A673 (cell line): ENCODE measurements around the gene PSMB11. TPM values are rescaled to one million over a fixed set of nuclear protein-coding genes. Genes with fewer than 3 reads are reported as not detected.

ENCODE experiments used
- BruUV-seq: library from RNA; stranded (reverse); fragments of 400-500 nt; replicated peaks from 2 replicates; lab custom pipeline; 2021; lab: Mats Ljungman, UMichigan
- CTCF ChIA-PET: fragments of 300-600 bp; sonication (Branson Sonifier 250); formaldehyde crosslinking; loops from one replicate; lab custom pipeline; 2022; ENCODE audit warnings: antibody characterized with exemption; lab: Charles Lee
- POLR2A ChIA-PET: fragments of 300-600 bp; sonication (Branson Sonifier 250); formaldehyde crosslinking; loops from one replicate; lab custom pipeline; 2022; ENCODE audit warnings: antibody characterized with exemption; ENCODE audit not compliant: low non-redundant PET; lab: Charles Lee
- DNase-seq: peaks from one replicate; pipeline ENCODE4 v3.0.0-alpha.2; 2015; ENCODE audit warnings: low spot score
- H3K27ac ChIP-seq: fragments of 200-600 bp; sonication (generic); 2 replicates; pipeline ENCODE4 v1.5.1; 2016; ENCODE audit warnings: mixed run types, low read depth, mild to moderate bottlenecking, mixed read lengths, antibody characterized with exemption, low read length; ENCODE audit not compliant: poor library complexity, severe bottlenecking
- H3K27me3 ChIP-seq: fragments of 200-600 bp; sonication (generic); replicated peaks from 2 replicates; pipeline ENCODE4 v1.6.1; 2017; ENCODE audit warnings: mixed run types, low read depth, mild to moderate bottlenecking, mixed read lengths, antibody characterized with exemption, low read length; ENCODE audit not compliant: insufficient read depth, poor library complexity
- H3K36me3 ChIP-seq: fragments of 200-600 bp; sonication (generic); 2 replicates; pipeline ENCODE4 v1.6.1; 2016; ENCODE audit warnings: mixed run types, mild to moderate bottlenecking, mixed read lengths, antibody characterized with exemption, low read length; ENCODE audit not compliant: insufficient read depth, poor library complexity, severe bottlenecking
- H3K4me1 ChIP-seq: fragments of 200-600 bp; sonication (generic); 2 replicates; pipeline ENCODE4 v1.6.1; 2017; ENCODE audit warnings: mixed run types, mild to moderate bottlenecking, mixed read lengths, antibody characterized with exemption, low read length; ENCODE audit not compliant: insufficient read depth, poor library complexity, severe bottlenecking
- H3K4me3 ChIP-seq: fragments of 200-600 bp; sonication (generic); 2 replicates; pipeline ENCODE4 v1.5.1; 2016; ENCODE audit warnings: low read depth, mixed run types, mild to moderate bottlenecking, mixed read lengths, low read length; ENCODE audit not compliant: poor library complexity, severe bottlenecking
- H3K9me3 ChIP-seq: fragments of 200-600 bp; sonication (generic); 2 replicates; pipeline ENCODE4 v1.6.1; 2016; ENCODE audit warnings: mixed run types, low read depth, mild to moderate bottlenecking, mixed read lengths, antibody characterized with exemption, low read length; ENCODE audit not compliant: poor library complexity, severe bottlenecking
- EZH2 ChIP-seq: fragments of 200-600 bp; sonication (generic); IDR thresholded peaks from 2 replicates; pipeline ENCODE4 v1.6.1; 2017; ENCODE audit warnings: borderline replicate concordance, low read depth, mild to moderate bottlenecking, mixed read lengths, antibody characterized with exemption, low read length; ENCODE audit not compliant: poor library complexity, severe bottlenecking
- intact Hi-C: fragments of 100-400 bp; cut with micrococcal nuclease; formaldehyde crosslinking; loops from one replicate; pipeline ENCODE4 v1.10.0; 2022; ENCODE audit not compliant: unreplicated experiment
- total RNA-seq: library from RNA; stranded (reverse); gene quantifications from 2 replicates; pipeline ENCODE4 v1.2.3, GENCODE V29; 2021
- TF ChIP-seq, protein P1 (sequence below): fragments of 300-800, 200-600 bp; sonication (generic); conservative IDR thresholded peaks from 2 replicates; pipeline ENCODE4 v1.5.1; 2017; ENCODE audit warnings: low read depth, mild to moderate bottlenecking, antibody characterized with exemption, low read length, moderate library complexity, mixed read lengths

Gene PSMB11
- total RNA-seq, 1 experiment from 2014 or later: not detected

DNA sequence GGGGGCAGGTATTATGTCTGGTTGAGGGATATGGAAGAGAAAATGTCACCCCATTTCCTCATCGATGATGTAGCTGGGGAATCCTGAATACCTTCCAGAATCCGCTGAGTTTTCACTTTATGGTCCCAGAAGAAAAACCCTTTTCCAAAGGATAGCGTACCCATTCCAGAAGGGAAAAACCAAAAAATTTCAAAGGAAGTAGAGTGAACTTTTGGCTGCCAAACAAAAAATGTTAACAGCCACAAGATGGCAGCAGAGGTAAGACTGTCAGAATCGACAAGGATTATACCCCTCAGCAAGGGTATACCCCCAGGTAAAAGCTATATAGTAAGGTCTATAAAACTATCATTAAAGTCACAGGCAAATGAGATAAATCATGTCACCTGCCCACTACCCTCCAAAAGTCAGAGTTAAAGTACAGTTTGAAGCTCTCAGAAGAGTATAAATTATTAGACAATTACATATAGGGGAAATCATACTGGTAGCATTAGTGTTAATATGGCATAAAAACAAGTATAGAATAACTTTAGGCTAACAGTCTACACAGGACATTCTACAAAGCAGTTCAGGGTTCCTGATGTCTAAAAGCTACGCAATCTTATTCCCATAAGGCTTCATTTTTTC is 34.9 kb downstream of the PSMB11 start:
- Histone ChIP-seq H3K9me3 (no peaks in the 10 kb centered on the region), H3K27me3 (no peaks in the 10 kb centered on the region), H3K4me1 (peaks cover 6% of the 10 kb centered on the region), H3K4me3 (no peak overlapping the region), H3K27ac (no peak overlapping the region), H3K36me3 (peaks cover 96% of the 10 kb centered on the region)
- intact Hi-C loops: no loop called here
- ChIA-PET CTCF (interaction anchor here (0.5 to 2.8 kb wide), 11 partner anchors 8 to 560 kb away, joined by 3 to 16 read pairs (median 4); partner anchors contain the start of genes ACIN1, AJUBA and C14orf119), POLR2A (no interaction called here)
- no TSS peak for BruUV-seq
- no peak for DNase-seq
- TF ChIP-seq, protein P1, sequence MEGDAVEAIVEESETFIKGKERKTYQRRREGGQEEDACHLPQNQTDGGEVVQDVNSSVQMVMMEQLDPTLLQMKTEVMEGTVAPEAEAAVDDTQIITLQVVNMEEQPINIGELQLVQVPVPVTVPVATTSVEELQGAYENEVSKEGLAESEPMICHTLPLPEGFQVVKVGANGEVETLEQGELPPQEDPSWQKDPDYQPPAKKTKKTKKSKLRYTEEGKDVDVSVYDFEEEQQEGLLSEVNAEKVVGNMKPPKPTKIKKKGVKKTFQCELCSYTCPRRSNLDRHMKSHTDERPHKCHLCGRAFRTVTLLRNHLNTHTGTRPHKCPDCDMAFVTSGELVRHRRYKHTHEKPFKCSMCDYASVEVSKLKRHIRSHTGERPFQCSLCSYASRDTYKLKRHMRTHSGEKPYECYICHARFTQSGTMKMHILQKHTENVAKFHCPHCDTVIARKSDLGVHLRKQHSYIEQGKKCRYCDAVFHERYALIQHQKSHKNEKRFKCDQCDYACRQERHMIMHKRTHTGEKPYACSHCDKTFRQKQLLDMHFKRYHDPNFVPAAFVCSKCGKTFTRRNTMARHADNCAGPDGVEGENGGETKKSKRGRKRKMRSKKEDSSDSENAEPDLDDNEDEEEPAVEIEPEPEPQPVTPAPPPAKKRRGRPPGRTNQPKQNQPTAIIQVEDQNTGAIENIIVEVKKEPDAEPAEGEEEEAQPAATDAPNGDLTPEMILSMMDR: peak; percentile 76
- no peak for TF ChIP-seq EZH2

DNA sequence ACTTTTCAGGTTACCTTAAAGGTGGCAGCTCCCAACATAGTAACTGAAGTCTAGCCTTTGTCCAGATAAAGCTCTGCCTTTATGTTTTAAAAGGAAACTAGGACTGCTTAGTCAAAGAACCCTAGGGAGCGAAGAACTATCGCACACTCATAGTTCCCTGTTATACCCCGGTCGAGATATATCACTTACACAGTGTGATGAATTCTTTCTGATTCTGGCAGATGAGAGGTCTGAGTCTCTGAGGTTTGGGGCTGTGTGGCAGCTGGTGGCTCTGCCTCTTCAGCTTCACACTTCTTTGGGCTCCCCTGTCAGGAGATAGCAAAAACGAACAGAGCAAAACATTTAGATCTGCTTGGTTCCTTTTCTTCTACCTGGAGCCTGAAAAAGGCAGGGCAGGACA is 36.0 kb downstream of the PSMB11 start:
- no peaks in the 10 kb centered on the region for H3K4me1 ChIP-seq
- ChIA-PET POLR2A (no interaction called here), CTCF (interaction anchor here (0.6 to 2.8 kb wide), 6 partner anchors 8 to 149 kb away, joined by 3 to 16 read pairs (median 6); partner anchors contain the start of genes ACIN1 and C14orf119)
- BruUV-seq: no TSS peak
- no peak for TF ChIP-seq EZH2
- TF ChIP-seq, protein P1: no peak
- intact Hi-C loops: no loop called here
- peaks cover 96% of the 10 kb centered on the region for H3K36me3 ChIP-seq
- DNase-seq: no peak
- peak overlapping the region; percentile 14 for H3K27ac ChIP-seq
- no peaks in the 10 kb centered on the region for H3K9me3 ChIP-seq
- no peaks in the 10 kb centered on the region for H3K27me3 ChIP-seq
- H3K4me3 ChIP-seq: no peak overlapping the region

DNA sequence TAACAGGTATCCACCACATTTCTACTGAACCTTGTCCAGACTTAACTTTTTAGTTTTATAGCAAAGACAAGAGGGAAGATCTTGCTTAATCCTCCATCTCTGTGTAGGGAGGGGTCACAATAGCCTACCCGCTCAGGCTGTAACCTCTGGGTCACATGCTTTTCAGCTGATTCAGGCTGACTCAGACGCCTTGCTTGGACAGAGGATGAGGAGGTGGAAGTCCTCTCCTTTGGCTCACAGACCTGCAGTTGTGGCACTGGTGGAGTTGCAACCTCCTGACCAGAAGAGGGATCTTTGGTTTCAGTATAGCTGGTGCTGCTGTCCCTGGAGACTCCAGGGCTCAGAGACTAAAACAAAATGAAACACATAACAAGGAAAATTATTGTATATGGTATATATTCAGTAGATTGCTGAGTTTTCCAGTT is 36.7 kb downstream of the PSMB11 start:
- intact Hi-C loops: no loop called here
- no peak overlapping the region for H3K4me3 ChIP-seq
- no peak for TF ChIP-seq EZH2
- TF ChIP-seq, protein P1: no peak
- no peak overlapping the region for H3K27ac ChIP-seq
- BruUV-seq: no TSS peak
- CTCF ChIA-PET: interaction anchor here (2.8 kb wide), 1 partner anchor 10 kb away, joined by 16 read pairs; no protein-coding TSS in a partner anchor
- H3K36me3 ChIP-seq: peaks cover 94% of the 10 kb centered on the region
- H3K4me1 ChIP-seq: no peaks in the 10 kb centered on the region
- no peaks in the 10 kb centered on the region for H3K9me3 ChIP-seq
- POLR2A ChIA-PET: no interaction called here
- DNase-seq: no peak
- no peaks in the 10 kb centered on the region for H3K27me3 ChIP-seq
